Neutrophil (primary cell): ENCODE measurements around the gene CDCP1.

Experiments used
- H3K27ac ChIP-seq: fragments of 200-600 bp; sonication (generic); 2 replicates; pipeline ENCODE4 v1.5.1; 2016; ENCODE audit warnings: mild to moderate bottlenecking, moderate library complexity
- H3K27me3 ChIP-seq: fragments of 200-600 bp; sonication (generic); 2 replicates; pipeline ENCODE4 v1.6.0; 2016; ENCODE audit warnings: mild to moderate bottlenecking
- H3K36me3 ChIP-seq: fragments of 200-600 bp; sonication (generic); 2 replicates; pipeline ENCODE4 v1.5.1; 2017
- H3K4me1 ChIP-seq, 2 experiments: fragments of 200-600 bp in 1 of 2; sonication (generic) in 1 of 2; 1 replicate in 1 of 2; 2 replicates in 1 of 2; pipeline versions ENCODE4 v1.5.1 to v1.6.1; 2013 to 2016; ENCODE audit warnings: low read depth in 1 of 2, low read length in 1 of 2, mild to moderate bottlenecking in 1 of 2, moderate library complexity in 1 of 2; ENCODE audit not compliant: control insufficient read depth in 1 of 2, insufficient read depth in 1 of 2
- H3K4me3 ChIP-seq, 2 experiments: fragments of 200-600 bp in 1 of 2; sonication (generic) in 1 of 2; 1 replicate in 1 of 2; 2 replicates in 1 of 2; pipeline ENCODE4 v1.5.1; 2013 to 2016; ENCODE audit warnings: low read depth in 1 of 2, low read length in 1 of 2, mild to moderate bottlenecking in 1 of 2, moderate library complexity in 1 of 2
- H3K9me3 ChIP-seq: fragments of 200-600 bp; sonication (generic); 2 replicates; pipeline ENCODE4 v1.5.1; 2016
- CTCF ChIP-seq: fragments of 200-600 bp; sonication (generic); IDR thresholded peaks from 2 replicates; pipeline ENCODE4 v1.5.1; 2016; ENCODE audit warnings: antibody characterized with exemption

Gene CDCP1

GRCh38 chr3:45034612-45035252, 111.4 kb downstream of the CDCP1 start:
- TF ChIP-seq CTCF: no peak
- Histone ChIP-seq H3K27ac (peak overlapping the region; percentile 85), H3K4me3 (peak overlapping the region; percentile 47 to 49)

GRCh38 chr3:45033791-45034190, 112.4 kb downstream of the CDCP1 start:
- Histone ChIP-seq H3K4me3 (no peak overlapping the region), H3K36me3 (no peaks in the 10 kb centered on the region), H3K27ac (peak overlapping the region; percentile 85), H3K27me3 (no peaks in the 10 kb centered on the region), H3K4me1 (peaks cover 41% of the 10 kb centered on the region in 2 experiments), H3K9me3 (no peaks in the 10 kb centered on the region)
- TF ChIP-seq CTCF: no peak

More at GRCh38 chr3:45034612-45035252, 111.4 kb downstream of the CDCP1 start:
- Histone ChIP-seq H3K4me1 (peaks cover 41% of the 10 kb centered on the region in 2 experiments), H3K27me3 (no peaks in the 10 kb centered on the region), H3K9me3 (no peaks in the 10 kb centered on the region), H3K36me3 (no peaks in the 10 kb centered on the region)
